HCT116 (cell line): ENCODE results near the gene PRDM2. TPM values are rescaled to one million over a fixed set of nuclear protein-coding genes. Genes with fewer than 3 reads are reported as not detected.

Experiments used
- total RNA-seq: library from RNA; stranded (reverse); gene quantifications from one replicate; pipeline ENCODE4 v1.2.1, GENCODE V29; 2021; ENCODE audit not compliant: unreplicated experiment

The PRDM2 gene
- total RNA-seq, 1 experiment from 2014 or later = 17.3 TPM

Other genes with a start within 250 kb of the PRDM2 start
- not detected for gene LRRC38, start 186.2 kb upstream of the PRDM2 start, total RNA-seq
- gene PDPN, start 116.4 kb upstream of the PRDM2 start, total RNA-seq = not detected